ENCODE results near the gene HSPA13. TPM values are rescaled to one million over a fixed set of nuclear protein-coding genes. Genes with fewer than 3 reads are reported as not detected.

The HSPA13 gene
- polyA plus RNA-seq, 1 of the 3 experiments (the other 2 are of a cell fraction), result 10.5 TPM

- H3K9me2 ChIP-seq, result no peaks in the 10 kb centered on the region
- peak overlapping the region; percentile 81 for H3K9ac ChIP-seq
- H4K20me1 ChIP-seq (ENCODE audit: insufficient read depth), result peaks cover 9% of the 10 kb centered on the region
- H3K36me3 ChIP-seq (replicated peaks in 1 of 2; ENCODE audit: control insufficient read depth in 1 of 2, insufficient read depth in 2 of 2, low read length in 1 of 2), result peaks cover 4 to 8% of the 10 kb centered on the region in 2 experiments
- H3K4me2 ChIP-seq, result peak overlapping the region; percentile 82
- CTCF ChIA-PET, result interaction anchor here (0.6 to 2.0 kb wide), 3 partner anchors 11 to 1189 kb away, joined by 3 to 7 read pairs (median 4); no protein-coding TSS in a partner anchor
- WGBS (ENCODE audit: low lambda C conversion rate), result 7% methylated on average over 21 of the region's 21 CpGs
- no peak for DNase-seq
- H3K4me3 ChIP-seq (ENCODE audit: low read depth in 2 of 2, low read length in 1 of 2), result peak overlapping the region; percentile 79 to 97
- H2AFZ ChIP-seq (ENCODE audit: low read depth), result peak overlapping the region; percentile 84
- H3K4me1 ChIP-seq (ENCODE audit: control insufficient read depth in 1 of 2, insufficient read depth in 2 of 2, low read depth in 1 of 2, low read length in 1 of 2), result peaks cover 0 to 14% of the 10 kb centered on the region in 2 experiments; a peak in 3 of 4 replicates
- POLR2A ChIA-PET, result interaction anchor here (0.7 kb wide), 1 partner anchor 35 kb away, joined by 3 read pairs; no protein-coding TSS in a partner anchor
- no peaks in the 10 kb centered on the region for H3K27me3 ChIP-seq (ENCODE audit: insufficient read depth)
- H3K27ac ChIP-seq (ENCODE audit: low read depth in 2 of 2, low read length in 1 of 2), result peak overlapping the region; percentile 62 to 91
- no peaks in the 10 kb centered on the region for H3K9me3 ChIP-seq
- TF ChIP-seq MAX (IDR thresholded peaks at IDR 0.05; ENCODE audit: low read depth) (0 out of 2 replicates have a peak, but pooled peaks have one; percentile 5), MXI1 (IDR thresholded peaks at IDR 0.05; ENCODE audit: low read depth, low read length) (no peak)
- H3K79me2 ChIP-seq (ENCODE audit: insufficient read depth), result peaks cover 40% of the 10 kb centered on the region
- H3F3A ChIP-seq (replicated peaks; ENCODE audit: insufficient read depth), result no peaks in the 10 kb centered on the region
Observed at GRCh38 chr21:14383596-14384180, 742 bp upstream of the HSPA13 start.

DNA sequence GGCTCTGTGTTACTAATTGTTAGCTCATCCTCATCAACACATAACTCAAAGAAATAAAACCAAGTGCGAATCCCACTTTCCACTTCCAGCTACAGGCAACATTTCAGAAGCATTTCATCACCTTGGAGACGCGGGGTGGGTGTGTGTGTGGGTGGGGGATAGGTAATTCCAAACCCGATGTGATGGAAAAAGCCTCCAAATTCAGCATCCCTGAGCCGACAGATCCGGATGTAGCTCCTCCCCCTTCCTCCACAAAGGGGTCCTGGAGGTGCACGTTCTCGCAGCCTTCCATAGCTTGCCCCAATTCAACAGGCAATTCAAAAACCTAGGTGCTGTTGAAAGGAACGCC, 486 bp downstream of the HSPA13 start:
- Histone ChIP-seq H2AFZ (ENCODE audit: low read depth) (peak overlapping the region; percentile 78; the same call in 1 of the 2 replicates), H3K36me3 (replicated peaks in 1 of 2; ENCODE audit: control insufficient read depth in 1 of 2, insufficient read depth in 2 of 2, low read length in 1 of 2) (peaks cover 13 to 16% of the 10 kb centered on the region in 2 experiments), H3K27ac (ENCODE audit: low read depth in 2 of 2, low read length in 1 of 2) (peak overlapping the region; percentile 61 to 83; a peak in 3 of 4 replicates), H3K27me3 (ENCODE audit: insufficient read depth) (no peaks in the 10 kb centered on the region), H3K4me2 (peak overlapping the region; percentile 79), H3K9me3 (no peaks in the 10 kb centered on the region), H3F3A (replicated peaks; ENCODE audit: insufficient read depth) (no peaks in the 10 kb centered on the region), H3K9me2 (no peaks in the 10 kb centered on the region), H3K9ac (peak overlapping the region; percentile 72), H3K79me2 (ENCODE audit: insufficient read depth) (peaks cover 45% of the 10 kb centered on the region), H3K4me3 (ENCODE audit: low read depth in 2 of 2, low read length in 1 of 2) (peak overlapping the region; percentile 96 to 97), H4K20me1 (ENCODE audit: insufficient read depth) (peaks cover 9% of the 10 kb centered on the region), H3K4me1 (ENCODE audit: control insufficient read depth in 1 of 2, insufficient read depth in 2 of 2, low read depth in 1 of 2, low read length in 1 of 2) (peaks cover 0 to 14% of the 10 kb centered on the region in 2 experiments; a peak in 3 of 4 replicates)
- DNase-seq, result no peak
- WGBS (ENCODE audit: low lambda C conversion rate), result 0% methylated on average over 9 of the region's 9 CpGs
- TF ChIP-seq MXI1 (IDR thresholded peaks at IDR 0.05; ENCODE audit: low read depth, low read length) (0 out of 2 replicates have a peak, but pooled peaks have one; percentile 7), REST (IDR thresholded peaks at IDR 0.05; ENCODE audit: low read depth, low read length) (no peak)
- ChIA-PET POLR2A (no interaction called here), CTCF (interaction anchor here (1.4 to 2.0 kb wide), 2 partner anchors 10 to 21 kb away, joined by 4 to 7 read pairs; no protein-coding TSS in a partner anchor)

- H3K27me3 ChIP-seq (ENCODE audit: insufficient read depth), result no peaks in the 10 kb centered on the region
- TF ChIP-seq EZH2phosphoT487 (IDR thresholded peaks at IDR 0.05; ENCODE audit: borderline replicate concordance, low read depth), result no peak
- peak; percentile 20; the same call in 1 of the 2 replicates for TF ChIP-seq CTCF (IDR thresholded peaks at IDR 0.05)
- TF ChIP-seq RXRA (IDR thresholded peaks at IDR 0.05; ENCODE audit: borderline replicate concordance, low read depth), result no peak
- no peak for TF ChIP-seq RFX5 (IDR thresholded peaks at IDR 0.05; ENCODE audit: low read length)
- CTCF ChIA-PET, result no interaction called here
- H3F3A ChIP-seq (replicated peaks; ENCODE audit: insufficient read depth), result peaks cover 11% of the 10 kb centered on the region
- H2AFZ ChIP-seq (ENCODE audit: low read depth), result no peak overlapping the region
- H3K79me2 ChIP-seq (ENCODE audit: insufficient read depth), result peaks cover 35% of the 10 kb centered on the region
- no peak overlapping the region for H3K27ac ChIP-seq (ENCODE audit: low read depth in 2 of 2, low read length in 1 of 2)
- peaks cover 9% of the 10 kb centered on the region for H4K20me1 ChIP-seq (ENCODE audit: insufficient read depth)
- 94% methylated on average over 2 of the region's 2 CpGs for WGBS (ENCODE audit: low lambda C conversion rate)
- no peaks in the 10 kb centered on the region for H3K9me2 ChIP-seq
- H3K4me2 ChIP-seq, result no peak overlapping the region
- peaks cover 0 to 9% of the 10 kb centered on the region in 2 experiments; a peak in 3 of 4 replicates for H3K4me1 ChIP-seq (ENCODE audit: control insufficient read depth in 1 of 2, insufficient read depth in 2 of 2, low read depth in 1 of 2, low read length in 1 of 2)
- DNase-seq, result no peak
- H3K4me3 ChIP-seq (ENCODE audit: low read depth in 2 of 2, low read length in 1 of 2), result no peak overlapping the region
- H3K36me3 ChIP-seq (replicated peaks in 1 of 2; ENCODE audit: control insufficient read depth in 1 of 2, insufficient read depth in 2 of 2, low read length in 1 of 2), result peaks cover 55 to 63% of the 10 kb centered on the region in 2 experiments
- POLR2A ChIA-PET, result no interaction called here
- H3K9ac ChIP-seq, result no peak overlapping the region
- H3K9me3 ChIP-seq, result no peaks in the 10 kb centered on the region
Observed at GRCh38 chr21:14376854-14377253, 6.1 kb downstream of the HSPA13 start.
